NT2/D1 (cell line): ENCODE measurements around the gene ANTXR1.

Experiments
- YY1 ChIP-seq: IDR thresholded peaks from 2 replicates; pipeline ENCODE4 v1.6.1; 2011; ENCODE audit not compliant: insufficient read length, insufficient read depth
- ZNF274 ChIP-seq: IDR thresholded peaks from 2 replicates; pipeline ENCODE4 v1.6.1; 2011; ENCODE audit warnings: mild to moderate bottlenecking, low read depth, low read length

DNA sequence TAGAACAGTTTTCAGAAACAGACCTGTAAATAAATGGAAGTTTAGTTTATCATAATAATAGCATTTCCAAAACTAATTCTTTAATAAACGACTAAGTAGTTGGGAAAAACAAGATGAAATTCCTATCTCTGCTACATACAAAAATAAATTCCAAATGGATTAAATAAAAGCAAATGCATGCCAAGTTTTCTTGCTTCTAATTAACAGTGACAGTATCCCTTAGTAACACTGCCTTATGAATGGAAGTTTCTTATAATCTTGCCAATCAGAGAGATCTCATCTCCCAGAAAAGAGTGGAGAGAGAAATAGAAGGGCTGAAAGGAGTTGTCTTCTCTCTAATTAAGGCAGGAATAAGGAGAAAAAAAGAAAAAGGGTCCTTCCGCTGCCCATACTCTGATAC lies 240.1 kb downstream of the ANTXR1 start:
- TF ChIP-seq YY1 (no peak), ZNF274 (no peak)
